H1 (cell line): ENCODE measurements around the gene PLXNB3. TPM values are rescaled to one million over a fixed set of nuclear protein-coding genes. Genes with fewer than 3 reads are reported as not detected.

Experiments used
- NRF1 ChIP-seq: IDR thresholded peaks from 2 replicates; pipeline ENCODE4 v1.6.1; 2011; ENCODE audit warnings: mild to moderate bottlenecking, low read depth, low read length, improper control_type of control experiment
- TEAD4 ChIP-seq: IDR thresholded peaks from 2 replicates; pipeline ENCODE4 v1.6.1; 2012; ENCODE audit warnings: low read depth, low read length, inconsistent platforms, mixed read lengths
- polyA plus RNA-seq, 7 experiments: library from polyadenylated mRNA; depleted of rRNA in 3 of 7; stranded (reverse) in 5 of 7; unstranded in 2 of 7; fragments of >200 nt in 5 of 7; fragments of 200-250 nt in 2 of 7; gene quantifications; 1 replicate in 5 of 7; 2 replicates in 1 of 7; 4 replicates in 1 of 7; pipeline versions ENCODE4 v1.2.1 to v1.2.3, GENCODE V29; 2011 to 2013; ENCODE audit warnings: missing spikeins in 2 of 7, mixed read lengths in 2 of 7
- total RNA-seq: library from RNA; stranded (reverse); fragmentation: NEBNext Ultra II Directional; extraction: Animal tissue kit (Norgen Biotek cat#: 25700); gene quantifications from 2 replicates; pipeline ENCODE4 v1.2.1, GENCODE V29; 2021

The PLXNB3 gene
- total and polyA plus RNA-seq, 2 of the 8 experiments (the other 6 are each of a cell fraction or from before 2014, with no cell fraction given): 1.2 to 2.7 TPM

DNA sequence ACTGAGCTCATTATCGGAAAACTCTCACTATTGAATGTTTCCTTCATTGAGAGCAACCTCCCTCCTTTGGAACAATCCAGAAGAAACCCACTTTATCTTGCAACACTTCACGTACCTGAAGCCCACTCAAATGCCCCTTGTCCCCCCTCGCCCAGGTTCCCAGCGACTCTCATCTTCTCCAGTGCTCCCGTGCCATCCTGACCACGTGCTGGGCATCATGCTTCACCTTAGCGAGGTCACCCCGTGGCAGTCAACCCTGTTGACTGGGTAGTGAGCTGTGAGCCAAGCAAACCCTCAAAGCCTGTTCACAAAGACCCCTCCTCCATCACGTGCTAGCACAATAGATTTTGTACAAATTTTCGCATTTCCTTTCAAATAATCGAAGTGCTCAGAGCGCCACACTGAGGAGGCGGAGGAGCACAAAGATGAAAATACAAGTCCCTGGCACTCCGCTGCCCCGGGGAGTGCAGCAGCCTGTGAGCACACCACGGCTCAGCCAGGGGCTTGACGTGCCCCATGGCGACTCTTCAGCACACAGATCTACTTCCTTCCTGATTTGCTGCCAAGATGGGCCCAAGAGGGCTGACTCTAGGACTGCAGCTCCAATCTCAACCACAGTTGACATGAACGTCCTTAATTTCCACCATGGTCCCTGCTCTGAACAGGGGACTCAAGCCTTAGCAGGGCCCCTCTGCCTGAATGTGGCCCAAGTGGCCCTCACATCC, 50.7 kb downstream of the PLXNB3 start (continued):
- TF ChIP-seq NRF1 (no peak), TEAD4 (no peak)
- TF ChIP-seq, all 59 proteins: peak for 0
